CD4-positive, alpha-beta T cell treated with Interleukin-1 beta for 1 hour (primary cell): Measurements from ENCODE around the gene ZMYND19.
"Not testable (repeated sequence)": the region's sequence is repeated elsewhere in the genome, so short reads cannot be mapped to it uniquely, and the experiment has no call there.

ENCODE experiments used
- DNase-seq, 2 donors: peaks; one replicate each; pipeline ENCODE4 v3.0.0-alpha.2; 2020 to 2022

ZMYND19 gene

GRCh38 chr9:137613738-137614523 lies 23.6 kb upstream of the ZMYND19 start:
- no peak for DNase-seq

DNA sequence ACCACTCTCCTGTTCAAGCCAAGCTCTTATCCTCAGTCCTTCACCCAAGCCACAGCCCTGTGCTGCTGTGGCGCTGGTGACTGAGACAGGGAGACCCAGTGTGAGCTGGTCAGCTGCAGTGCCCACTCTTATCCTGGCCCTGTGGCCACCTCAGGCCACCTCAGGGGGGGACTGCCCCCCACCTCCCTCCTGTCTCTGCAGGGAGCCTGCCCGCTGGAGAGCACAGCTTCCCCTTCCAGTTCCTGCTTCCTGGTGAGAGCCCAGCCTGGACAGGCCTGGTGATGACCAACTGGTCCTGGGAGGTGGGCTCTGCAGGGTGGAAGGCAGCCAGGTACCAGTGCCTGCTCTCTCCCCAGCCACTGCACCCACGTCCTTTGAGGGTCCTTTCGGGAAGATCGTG lies 22.9 kb upstream of the ZMYND19 start:
- no peak for DNase-seq

DNA sequence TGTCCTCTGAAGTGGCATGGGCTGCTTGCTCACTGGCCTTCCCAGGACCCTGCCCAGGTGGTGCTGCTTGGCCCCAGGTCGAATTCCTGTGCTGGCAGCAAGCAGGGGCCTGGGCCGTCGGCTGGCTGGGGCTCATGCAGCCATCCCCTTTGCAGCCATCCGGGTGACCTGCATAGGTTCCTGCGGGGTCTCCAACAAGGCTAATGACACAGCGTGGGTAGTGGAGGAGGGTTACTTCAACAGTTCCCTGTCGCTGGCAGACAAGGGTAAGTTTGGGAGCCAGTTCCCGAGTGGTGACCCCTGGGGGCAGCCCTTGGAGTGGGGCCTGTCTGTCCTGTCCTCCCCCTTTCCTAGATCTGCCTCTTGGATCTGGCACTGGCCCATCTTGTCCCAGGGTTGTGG lies 22.4 kb upstream of the ZMYND19 start:
- no peak for DNase-seq

- no peak for DNase-seq
These were observed 21.6 kb upstream of the ZMYND19 start for GRCh38 chr9:137611623-137612609.

DNA sequence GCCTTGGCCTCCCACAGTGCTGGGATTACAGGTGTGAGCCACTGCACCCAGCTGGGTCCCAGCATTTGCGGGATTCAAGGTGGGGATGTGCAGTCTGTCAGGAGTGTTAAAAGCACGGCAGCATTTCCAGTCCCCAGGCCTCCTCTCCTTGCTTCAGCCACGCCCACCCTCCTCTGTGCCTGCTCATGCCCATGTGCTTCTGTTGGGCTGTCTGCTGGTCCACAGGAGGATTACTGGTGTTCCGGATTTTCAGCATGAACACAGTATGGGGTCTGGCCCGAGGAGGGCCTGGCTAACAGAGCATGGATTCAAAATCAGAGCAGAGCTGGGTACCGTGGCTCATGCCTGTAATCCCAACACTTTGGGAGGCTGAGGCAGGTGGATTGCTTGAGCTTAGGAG lies 20.6 kb upstream of the ZMYND19 start:
- DNase-seq, result no peak

DNA sequence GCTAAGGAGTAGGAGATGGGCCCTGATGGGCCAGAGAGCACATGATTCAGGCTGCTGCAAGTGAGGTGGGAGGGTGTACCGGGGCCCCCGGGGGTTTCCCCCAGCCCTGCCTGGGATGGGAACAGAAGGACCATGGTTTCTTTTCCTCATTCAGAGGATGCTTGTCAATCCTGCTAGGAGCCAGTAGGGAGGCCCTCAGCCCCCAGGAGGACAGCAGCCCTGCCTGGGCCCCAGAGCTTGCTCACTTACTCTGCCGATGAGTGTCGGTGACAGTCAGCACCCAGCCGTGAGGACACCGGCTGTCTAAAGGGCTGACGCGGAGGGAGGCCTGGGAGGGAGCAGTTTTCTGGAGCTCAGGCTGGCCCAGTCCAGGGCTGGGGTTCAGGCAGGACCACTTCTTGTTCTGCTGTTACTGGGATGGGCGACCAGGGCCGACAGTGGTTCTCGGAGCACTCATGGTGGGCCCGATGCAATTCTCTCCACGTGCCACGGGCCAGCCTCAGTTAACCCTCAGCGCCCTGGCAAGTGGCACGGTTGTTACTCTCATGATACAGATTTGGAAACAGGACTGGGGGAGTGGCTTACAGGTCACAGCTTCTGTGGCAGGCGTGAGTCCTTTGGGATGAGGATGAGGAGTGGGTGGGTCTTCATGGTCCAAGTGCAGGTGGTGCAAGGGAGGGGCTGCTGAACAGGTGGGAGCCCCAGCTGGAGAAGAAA lies 17.0 kb upstream of the ZMYND19 start:
- DNase-seq, result no peak

GRCh38 chr9:137606734-137607138 lies 16.4 kb upstream of the ZMYND19 start:
- no peak for DNase-seq

DNA sequence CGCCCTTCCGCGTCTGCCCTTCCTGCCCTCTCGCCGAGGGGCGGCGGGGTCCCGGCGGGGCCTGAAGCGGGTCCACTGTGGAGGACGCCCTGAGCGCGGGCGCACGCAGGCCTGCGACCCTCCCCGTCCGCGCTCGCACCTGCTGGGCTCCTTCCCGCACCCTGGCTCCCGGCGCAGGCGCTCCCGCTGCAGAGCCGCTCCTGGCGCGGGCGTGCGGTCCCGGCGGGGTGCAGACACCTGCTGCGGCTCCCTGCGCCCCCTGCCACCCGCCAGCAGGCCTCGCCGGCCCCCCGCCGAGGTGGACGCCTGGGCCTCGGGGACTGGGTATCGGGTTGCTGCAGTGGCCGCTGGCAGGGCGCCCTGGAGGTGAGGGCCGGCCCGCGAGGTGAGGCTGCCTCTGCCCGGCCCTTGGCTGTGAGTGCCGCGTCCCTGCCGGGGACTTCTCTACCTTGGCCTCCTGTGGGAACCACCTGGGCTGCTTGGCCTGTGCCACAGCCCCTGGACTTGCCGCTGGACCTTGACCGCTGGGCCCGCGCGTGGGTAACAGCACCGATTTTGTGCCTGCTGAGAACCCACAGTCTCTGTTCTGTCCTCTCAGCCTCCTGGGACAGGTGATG lies 15.8 kb upstream of the ZMYND19 start:
- no peak for DNase-seq

DNA sequence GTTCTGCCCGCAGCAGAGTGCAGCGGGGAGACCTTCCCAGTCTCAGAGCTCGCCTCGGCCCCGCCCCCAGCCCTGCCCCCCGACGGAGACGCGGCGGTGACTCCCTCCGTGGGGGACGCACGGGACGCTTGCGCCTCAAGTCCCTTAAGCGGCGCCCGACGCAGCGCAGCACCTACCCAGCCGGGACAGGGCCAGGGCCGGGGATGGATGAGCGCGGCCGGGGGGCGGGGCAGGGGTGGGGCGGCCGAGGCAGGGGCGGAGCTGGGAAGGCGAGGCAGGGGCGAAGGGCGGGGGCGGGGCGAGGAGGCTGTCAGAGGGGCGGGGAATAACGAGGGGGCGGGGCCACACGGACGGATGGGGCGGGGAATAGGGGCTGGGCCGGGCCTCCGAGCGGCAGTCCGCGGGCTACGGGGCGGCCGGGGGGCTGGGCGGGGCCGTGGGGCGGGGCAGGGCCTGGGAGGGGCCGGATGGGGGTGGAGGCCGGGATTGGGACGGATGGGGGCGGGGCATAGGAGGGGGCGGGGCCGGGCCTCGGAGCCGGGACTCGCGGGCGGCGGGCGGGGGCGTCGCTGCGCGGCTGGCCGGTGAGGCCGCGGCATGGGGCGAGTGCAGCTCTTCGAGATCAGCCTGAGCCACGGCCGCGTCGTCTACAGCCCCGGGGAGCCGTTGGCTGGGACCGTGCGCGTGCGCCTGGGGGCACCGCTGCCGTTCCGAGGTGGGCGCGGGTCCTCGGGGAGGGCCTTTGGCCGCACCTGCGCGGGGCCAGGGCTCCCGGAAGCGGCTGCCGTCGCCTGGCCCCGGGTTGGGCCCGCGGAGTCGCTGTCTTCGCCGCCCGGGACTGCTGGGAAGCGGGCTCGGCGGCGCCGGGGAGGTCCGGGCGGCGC lies 15.1 kb upstream of the ZMYND19 start, which contains the start of gene ARRDC1:
ARRDC1 (plus strand) TSS at position 566 of the 884 bp plus-strand sequence; CDS start at position 598, 32 bp downstream.
- peak; percentile 92 to 94 for DNase-seq

GRCh38 chr9:137604345-137605086 lies 14.2 kb upstream of the ZMYND19 start:
- no peak for DNase-seq

GRCh38 chr9:137603879-137604278 lies 13.6 kb upstream of the ZMYND19 start:
- no peak for DNase-seq

- DNase-seq, result no peak
These were observed 12.3 kb upstream of the ZMYND19 start for GRCh38 chr9:137602661-137603060.

DNA sequence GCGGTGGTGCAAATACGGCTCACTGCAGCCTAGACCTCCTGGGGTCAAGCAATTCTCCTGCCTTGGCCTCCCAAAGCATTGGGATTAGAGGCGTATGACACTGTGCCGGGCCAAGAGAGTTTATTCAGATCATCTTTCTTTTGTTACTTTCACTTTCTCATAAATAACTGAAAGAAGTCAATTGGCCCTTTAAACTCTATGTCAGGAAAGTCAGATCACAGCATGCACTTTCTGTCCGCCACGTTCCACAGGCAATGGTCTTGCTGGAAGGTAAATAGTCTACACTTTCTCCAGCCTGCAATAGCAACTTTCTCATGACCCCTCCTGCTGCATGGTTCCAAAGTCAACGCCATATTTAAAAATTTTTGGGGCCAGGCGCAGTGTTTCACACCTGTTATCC lies 8.6 kb upstream of the ZMYND19 start:
- no peak for DNase-seq

- not testable (repeated sequence) for DNase-seq
These were observed 6.3 kb upstream of the ZMYND19 start for GRCh38 chr9:137596577-137596976.

DNA sequence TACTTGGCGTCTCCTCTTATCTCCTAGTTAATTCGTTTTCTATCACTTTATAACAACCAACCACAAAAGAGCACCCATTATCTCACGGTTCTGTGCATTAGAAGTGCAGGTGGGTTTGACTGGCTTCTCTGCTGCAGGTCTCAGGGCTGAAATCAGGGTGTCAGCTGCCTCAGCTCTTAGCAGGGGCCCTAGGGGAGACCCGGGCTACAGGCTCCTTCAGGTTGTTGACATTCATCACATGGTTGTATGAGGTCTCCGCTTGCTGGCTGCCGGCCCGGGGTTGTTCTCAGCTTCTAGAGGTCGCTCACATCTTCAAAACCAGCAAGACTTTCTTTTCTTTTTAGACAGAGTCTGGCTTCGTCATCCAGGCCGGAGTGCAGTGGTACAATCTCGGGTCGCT lies 2.9 kb upstream of the ZMYND19 start:
- no peak for DNase-seq

GRCh38 chr9:137592767-137593166 lies 2.5 kb upstream of the ZMYND19 start:
- no peak for DNase-seq

DNA sequence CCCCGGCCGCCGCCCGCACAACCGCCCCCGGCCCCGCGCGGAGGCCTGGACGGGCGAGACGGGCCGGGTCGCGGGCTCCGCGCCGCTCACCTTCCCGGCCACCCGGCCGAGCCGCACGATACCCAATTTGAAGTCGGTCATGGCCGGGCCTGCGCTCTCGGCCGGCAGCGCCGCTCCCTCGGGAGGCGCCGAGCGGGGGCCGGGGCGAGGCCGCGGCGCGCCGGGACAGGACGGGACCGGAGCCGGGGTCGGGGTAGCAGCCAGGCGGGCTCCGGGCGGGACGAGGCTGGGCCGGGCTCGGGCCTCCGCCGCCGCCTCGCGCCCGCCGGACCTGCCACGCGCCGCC lies 216 bp downstream of the ZMYND19 start:
- DNase-seq, result no peak

GRCh38 chr9:137589441-137590122 lies 730 bp downstream of the ZMYND19 start:
- DNase-seq, result no peak

- no peak for DNase-seq
These were observed 1.4 kb downstream of the ZMYND19 start for GRCh38 chr9:137588891-137589290.

- no peak for DNase-seq
These were observed 2.0 kb downstream of the ZMYND19 start for GRCh38 chr9:137588311-137588710.
